HepG2 (cell line): ENCODE results near the gene PIEZO1. TPM values are rescaled to one million over a fixed set of nuclear protein-coding genes. Genes with fewer than 3 reads are reported as not detected.

ENCODE experiments used
- BRF2 ChIP-seq: sonication (generic); formaldehyde crosslinking; IDR thresholded peaks from 2 replicates; pipeline ENCODE4 v1.8.1; 2022; ENCODE audit warnings: mild to moderate bottlenecking, missing genetic modification reagents
- GABPB1 ChIP-seq: IDR thresholded peaks from 2 replicates; pipeline ENCODE4 v1.6.1; 2016; ENCODE audit warnings: mild to moderate bottlenecking, missing genetic modification reagents, moderate library complexity, missing compliant biosample characterization
- GTF3A ChIP-seq: sonication (generic); formaldehyde crosslinking; conservative IDR thresholded peaks from 2 replicates; pipeline ENCODE4 v1.4.0; 2020; ENCODE audit warnings: mild to moderate bottlenecking, missing genetic modification reagents
- JUND ChIP-seq: sonication (generic); formaldehyde crosslinking; IDR thresholded peaks from 2 replicates; pipeline ENCODE4 v1.8.0; 2022; ENCODE audit warnings: mild to moderate bottlenecking, missing genetic modification reagents
- KDM1A ChIP-seq: IDR thresholded peaks from 2 replicates; pipeline ENCODE4 v1.6.1; 2016; ENCODE audit warnings: missing compliant biosample characterization
- PREB ChIP-seq: sonication (generic); formaldehyde crosslinking; IDR thresholded peaks from 2 replicates; pipeline ENCODE4 v1.4.0; 2020; ENCODE audit warnings: missing genetic modification reagents
- ZC3H13 ChIP-seq: sonication (generic); formaldehyde crosslinking; IDR thresholded peaks from 2 replicates; pipeline ENCODE4 v1.8.1; 2023; ENCODE audit warnings: mild to moderate bottlenecking, missing genetic modification reagents, moderate library complexity
- ZNF136 ChIP-seq: sonication (generic); formaldehyde crosslinking; IDR thresholded peaks from 2 replicates; pipeline ENCODE4 v1.8.1; 2022; ENCODE audit warnings: low read depth, mild to moderate bottlenecking, moderate library complexity, missing genetic modification reagents
- ZNF235 ChIP-seq: sonication (generic); formaldehyde crosslinking; IDR thresholded peaks from 2 replicates; pipeline ENCODE4 v1.8.1; 2023; ENCODE audit warnings: mild to moderate bottlenecking, missing genetic modification reagents, borderline replicate concordance
- ZNF280D ChIP-seq: sonication (generic); formaldehyde crosslinking; IDR thresholded peaks from 2 replicates; pipeline ENCODE4 v1.5.1; 2020; ENCODE audit warnings: mild to moderate bottlenecking, missing genetic modification reagents
- ZNF460 ChIP-seq: sonication (generic); formaldehyde crosslinking; IDR thresholded peaks from 2 replicates; pipeline ENCODE4 v1.5.1; 2020; ENCODE audit warnings: missing genetic modification reagents, mild to moderate bottlenecking, borderline replicate concordance
- polyA plus RNA-seq, 8 experiments: library from polyadenylated mRNA; depleted of rRNA in 3 of 8; stranded (reverse) in 7 of 8; unstranded in 1 of 8; fragments of >200 nt; fragmentation: Illumina TruSeq in 4 of 8; extraction: Trizol in 4 of 8; gene quantifications; 2 replicates each; pipeline versions ENCODE4 v1.2.1 to v1.2.3, GENCODE V29; 2011 to 2016; ENCODE audit warnings: low read depth in 4 of 8, missing spikeins in 1 of 8, mixed read lengths in 1 of 8; ENCODE audit not compliant: insufficient read depth in 1 of 8
- total RNA-seq, 5 experiments: library from RNA; depleted of rRNA; stranded (reverse); fragments of >200 nt; fragmentation: Illumina TruSeq; extraction: Trizol; gene quantifications; 2 replicates each; pipeline ENCODE4 v1.2.3, GENCODE V29; 2016; ENCODE audit warnings: low read depth in 1 of 5
- TF ChIP-seq, protein P1 (sequence below): sonication (generic); formaldehyde crosslinking; IDR thresholded peaks from one replicate; pipeline ENCODE4 v1.5.1; 2020; ENCODE audit warnings: mild to moderate bottlenecking, missing genetic modification reagents; ENCODE audit errors: not compliant biosample characterization
- TF ChIP-seq, protein P2 (sequence below): fragments of 450-650 bp; IDR thresholded peaks from 2 replicates; pipeline ENCODE4 v1.6.1; 2016

Gene PIEZO1
- total and polyA plus RNA-seq, 2 of the 13 experiments (the other 11 are each of a cell fraction or from before 2014, with no cell fraction given) = 67.9 to 85.0 TPM

DNA sequence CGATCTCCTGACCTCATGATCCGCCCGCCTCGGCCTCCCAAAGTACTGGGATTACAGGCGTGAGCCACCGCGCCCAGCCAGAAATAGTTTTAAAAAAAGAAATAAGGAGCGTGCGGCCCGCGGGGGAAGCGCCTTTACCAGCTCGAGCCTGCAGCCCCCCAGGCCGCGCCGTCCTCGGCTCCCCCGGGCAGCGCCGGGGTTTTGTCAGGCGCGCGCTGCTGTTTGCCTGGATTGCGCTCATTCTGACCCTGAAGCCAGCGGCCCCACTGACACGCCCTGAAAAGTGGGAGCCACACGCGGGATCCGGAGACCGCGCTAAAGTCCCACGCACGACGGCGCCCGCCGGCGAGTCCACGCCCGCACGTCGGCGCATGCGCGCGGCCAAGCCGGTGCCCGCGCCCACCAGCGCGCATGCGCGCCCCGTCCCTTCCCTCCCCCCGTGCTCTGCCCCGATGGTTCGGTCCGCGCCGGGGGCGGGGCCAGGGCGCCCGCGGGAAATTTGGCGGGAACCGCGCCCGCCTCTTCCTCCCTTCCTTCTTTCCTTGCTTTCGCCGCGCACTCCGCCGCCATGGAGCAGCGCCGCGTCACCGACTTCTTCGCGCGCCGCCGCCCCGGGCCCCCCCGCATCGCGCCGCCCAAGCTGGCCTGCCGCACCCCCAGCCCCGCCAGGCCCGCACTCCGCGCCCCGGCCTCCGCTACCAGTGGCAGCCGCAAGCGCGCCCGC lies 18.4 kb upstream of the PIEZO1 start, which contains the start of gene CDT1 (continued):
- TF ChIP-seq, protein P1, sequence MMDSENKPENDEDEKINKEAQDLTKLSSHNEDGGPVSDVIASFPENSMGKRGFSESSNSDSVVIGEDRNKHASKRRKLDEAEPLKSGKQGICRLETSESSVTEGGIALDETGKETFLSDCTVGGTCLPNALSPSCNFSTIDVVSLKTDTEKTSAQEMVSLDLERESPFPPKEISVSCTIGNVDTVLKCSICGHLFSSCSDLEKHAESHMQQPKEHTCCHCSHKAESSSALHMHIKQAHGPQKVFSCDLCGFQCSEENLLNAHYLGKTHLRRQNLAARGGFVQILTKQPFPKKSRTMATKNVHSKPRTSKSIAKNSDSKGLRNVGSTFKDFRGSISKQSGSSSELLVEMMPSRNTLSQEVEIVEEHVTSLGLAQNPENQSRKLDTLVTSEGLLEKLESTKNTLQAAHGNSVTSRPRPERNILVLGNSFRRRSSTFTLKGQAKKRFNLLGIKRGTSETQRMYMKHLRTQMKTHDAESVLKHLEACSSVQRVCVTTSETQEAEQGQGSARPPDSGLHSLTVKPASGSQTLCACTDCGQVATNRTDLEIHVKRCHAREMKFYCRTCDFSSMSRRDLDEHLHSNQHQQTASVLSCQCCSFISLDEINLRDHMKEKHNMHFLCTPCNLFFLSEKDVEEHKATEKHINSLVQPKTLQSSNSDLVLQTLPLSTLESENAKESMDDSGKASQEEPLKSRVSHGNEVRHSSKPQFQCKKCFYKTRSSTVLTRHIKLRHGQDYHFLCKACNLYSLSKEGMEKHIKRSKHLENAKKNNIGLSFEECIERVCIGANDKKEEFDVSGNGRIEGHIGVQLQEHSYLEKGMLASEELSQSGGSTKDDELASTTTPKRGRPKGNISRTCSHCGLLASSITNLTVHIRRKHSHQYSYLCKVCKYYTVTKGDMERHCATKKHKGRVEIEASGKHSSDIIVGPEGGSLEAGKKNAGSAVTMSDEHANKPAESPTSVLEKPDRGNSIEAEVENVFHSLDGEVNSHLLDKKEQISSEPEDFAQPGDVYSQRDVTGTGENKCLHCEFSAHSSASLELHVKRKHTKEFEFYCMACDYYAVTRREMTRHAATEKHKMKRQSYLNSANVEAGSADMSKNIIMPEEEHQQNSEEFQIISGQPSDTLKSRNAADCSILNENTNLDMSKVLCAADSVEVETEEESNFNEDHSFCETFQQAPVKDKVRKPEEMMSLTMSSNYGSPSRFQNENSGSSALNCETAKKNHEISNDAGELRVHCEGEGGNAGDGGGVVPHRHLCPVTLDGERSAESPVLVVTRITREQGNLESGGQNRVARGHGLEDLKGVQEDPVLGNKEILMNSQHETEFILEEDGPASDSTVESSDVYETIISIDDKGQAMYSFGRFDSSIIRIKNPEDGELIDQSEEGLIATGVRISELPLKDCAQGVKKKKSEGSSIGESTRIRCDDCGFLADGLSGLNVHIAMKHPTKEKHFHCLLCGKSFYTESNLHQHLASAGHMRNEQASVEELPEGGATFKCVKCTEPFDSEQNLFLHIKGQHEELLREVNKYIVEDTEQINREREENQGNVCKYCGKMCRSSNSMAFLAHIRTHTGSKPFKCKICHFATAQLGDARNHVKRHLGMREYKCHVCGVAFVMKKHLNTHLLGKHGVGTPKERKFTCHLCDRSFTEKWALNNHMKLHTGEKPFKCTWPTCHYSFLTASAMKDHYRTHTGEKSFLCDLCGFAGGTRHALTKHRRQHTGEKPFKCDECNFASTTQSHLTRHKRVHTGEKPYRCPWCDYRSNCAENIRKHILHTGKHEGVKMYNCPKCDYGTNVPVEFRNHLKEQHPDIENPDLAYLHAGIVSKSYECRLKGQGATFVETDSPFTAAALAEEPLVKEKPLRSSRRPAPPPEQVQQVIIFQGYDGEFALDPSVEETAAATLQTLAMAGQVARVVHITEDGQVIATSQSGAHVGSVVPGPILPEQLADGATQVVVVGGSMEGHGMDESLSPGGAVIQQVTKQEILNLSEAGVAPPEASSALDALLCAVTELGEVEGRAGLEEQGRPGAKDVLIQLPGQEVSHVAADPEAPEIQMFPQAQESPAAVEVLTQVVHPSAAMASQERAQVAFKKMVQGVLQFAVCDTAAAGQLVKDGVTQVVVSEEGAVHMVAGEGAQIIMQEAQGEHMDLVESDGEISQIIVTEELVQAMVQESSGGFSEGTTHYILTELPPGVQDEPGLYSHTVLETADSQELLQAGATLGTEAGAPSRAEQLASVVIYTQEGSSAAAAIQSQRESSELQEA (CRISPR knock-in tag) = peak; percentile 73
- TF ChIP-seq GTF3A (CRISPR knock-in tag) (peak; percentile 90; the same call in 1 of the 2 replicates), ZNF235 (CRISPR knock-in tag) (peak; percentile 93; the same call in 1 of the 2 replicates), JUND (CRISPR knock-in tag) (no peak), ZNF460 (CRISPR knock-in tag) (no peak), PREB (CRISPR knock-in tag) (no peak), KDM1A (CRISPR knock-in tag) (no peak), ZNF280D (CRISPR knock-in tag) (0 out of 2 replicates have a peak, but pooled peaks have one; percentile 48), BRF2 (no peak), GABPB1 (CRISPR knock-in tag) (peak; percentile 67; the same call in 1 of the 2 replicates), ZC3H13 (no peak), ZNF136 (CRISPR knock-in tag) (no peak)
- TF ChIP-seq, protein P2, sequence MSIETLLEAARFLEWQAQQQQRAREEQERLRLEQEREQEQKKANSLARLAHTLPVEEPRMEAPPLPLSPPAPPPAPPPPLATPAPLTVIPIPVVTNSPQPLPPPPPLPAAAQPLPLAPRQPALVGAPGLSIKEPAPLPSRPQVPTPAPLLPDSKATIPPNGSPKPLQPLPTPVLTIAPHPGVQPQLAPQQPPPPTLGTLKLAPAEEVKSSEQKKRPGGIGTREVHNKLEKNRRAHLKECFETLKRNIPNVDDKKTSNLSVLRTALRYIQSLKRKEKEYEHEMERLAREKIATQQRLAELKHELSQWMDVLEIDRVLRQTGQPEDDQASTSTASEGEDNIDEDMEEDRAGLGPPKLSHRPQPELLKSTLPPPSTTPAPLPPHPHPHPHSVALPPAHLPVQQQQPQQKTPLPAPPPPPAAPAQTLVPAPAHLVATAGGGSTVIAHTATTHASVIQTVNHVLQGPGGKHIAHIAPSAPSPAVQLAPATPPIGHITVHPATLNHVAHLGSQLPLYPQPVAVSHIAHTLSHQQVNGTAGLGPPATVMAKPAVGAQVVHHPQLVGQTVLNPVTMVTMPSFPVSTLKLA = no peak
